HepG2 (cell line): ENCODE measurements around the gene PIGA. TPM values are rescaled to one million over a fixed set of nuclear protein-coding genes. Genes with fewer than 3 reads are reported as not detected.

Source experiments
- JDP2 ChIP-seq: sonication (generic); formaldehyde crosslinking; IDR thresholded peaks from 2 replicates; pipeline ENCODE4 v1.8.1; 2022; ENCODE audit warnings: missing genetic modification reagents, borderline replicate concordance
- SP4 ChIP-seq: sonication (generic); formaldehyde crosslinking; IDR thresholded peaks from 2 replicates; pipeline ENCODE4 v1.8.1; 2023; ENCODE audit warnings: mild to moderate bottlenecking, missing genetic modification reagents
- ZNF12 ChIP-seq: sonication (generic); formaldehyde crosslinking; IDR thresholded peaks from 2 replicates; pipeline ENCODE4 v1.5.0; 2020; ENCODE audit warnings: missing genetic modification reagents
- polyA plus RNA-seq, 8 experiments: library from polyadenylated mRNA; depleted of rRNA in 3 of 8; stranded (reverse) in 7 of 8; unstranded in 1 of 8; fragments of >200 nt; fragmentation: Illumina TruSeq in 4 of 8; extraction: Trizol in 4 of 8; gene quantifications; 2 replicates each; pipeline versions ENCODE4 v1.2.1 to v1.2.3, GENCODE V29; 2011 to 2016; ENCODE audit warnings: low read depth in 4 of 8, missing spikeins in 1 of 8, mixed read lengths in 1 of 8; ENCODE audit not compliant: insufficient read depth in 1 of 8
- total RNA-seq, 5 experiments: library from RNA; depleted of rRNA; stranded (reverse); fragments of >200 nt; fragmentation: Illumina TruSeq; extraction: Trizol; gene quantifications; 2 replicates each; pipeline ENCODE4 v1.2.3, GENCODE V29; 2016; ENCODE audit warnings: low read depth in 1 of 5
- TF ChIP-seq, protein P1 (sequence below): sonication (generic); formaldehyde crosslinking; IDR thresholded peaks from 2 replicates; pipeline ENCODE4 v1.4.0; 2020; ENCODE audit warnings: missing genetic modification reagents
- TF ChIP-seq, protein P2 (sequence below): sonication (generic); formaldehyde crosslinking; IDR thresholded peaks from 2 replicates; pipeline ENCODE4 v1.4.0; 2020; ENCODE audit warnings: mild to moderate bottlenecking, low read depth, missing genetic modification reagents
- TF ChIP-seq, protein P3 (sequence below): sonication (generic); formaldehyde crosslinking; IDR thresholded peaks from 2 replicates; pipeline ENCODE4 v1.8.1; 2023; ENCODE audit warnings: mild to moderate bottlenecking, missing genetic modification reagents

Gene PIGA
- total and polyA plus RNA-seq, 2 of the 13 experiments (the other 11 are each of a cell fraction or from before 2014, with no cell fraction given): 6.0 to 13.0 TPM

DNA sequence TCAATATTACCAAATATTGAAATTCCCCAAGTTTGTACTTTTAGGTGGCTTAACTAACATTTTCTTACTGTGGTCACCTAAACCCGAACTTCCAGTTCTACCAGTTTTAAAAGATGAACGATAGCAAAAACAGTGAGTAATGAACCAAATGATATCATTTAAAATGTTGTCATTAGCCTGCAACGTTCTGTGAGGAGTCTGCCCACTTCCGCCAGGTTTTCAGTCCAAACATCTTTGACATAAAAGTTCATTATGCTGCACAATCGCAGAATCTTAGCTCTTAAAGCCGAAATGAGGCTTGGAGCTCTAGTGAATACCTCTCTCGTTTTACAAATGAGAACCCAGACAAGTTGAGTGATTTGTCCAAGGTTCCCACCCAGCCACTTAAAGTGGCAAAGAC is 762 bp downstream of the PIGA start (continued):
- TF ChIP-seq, protein P1, sequence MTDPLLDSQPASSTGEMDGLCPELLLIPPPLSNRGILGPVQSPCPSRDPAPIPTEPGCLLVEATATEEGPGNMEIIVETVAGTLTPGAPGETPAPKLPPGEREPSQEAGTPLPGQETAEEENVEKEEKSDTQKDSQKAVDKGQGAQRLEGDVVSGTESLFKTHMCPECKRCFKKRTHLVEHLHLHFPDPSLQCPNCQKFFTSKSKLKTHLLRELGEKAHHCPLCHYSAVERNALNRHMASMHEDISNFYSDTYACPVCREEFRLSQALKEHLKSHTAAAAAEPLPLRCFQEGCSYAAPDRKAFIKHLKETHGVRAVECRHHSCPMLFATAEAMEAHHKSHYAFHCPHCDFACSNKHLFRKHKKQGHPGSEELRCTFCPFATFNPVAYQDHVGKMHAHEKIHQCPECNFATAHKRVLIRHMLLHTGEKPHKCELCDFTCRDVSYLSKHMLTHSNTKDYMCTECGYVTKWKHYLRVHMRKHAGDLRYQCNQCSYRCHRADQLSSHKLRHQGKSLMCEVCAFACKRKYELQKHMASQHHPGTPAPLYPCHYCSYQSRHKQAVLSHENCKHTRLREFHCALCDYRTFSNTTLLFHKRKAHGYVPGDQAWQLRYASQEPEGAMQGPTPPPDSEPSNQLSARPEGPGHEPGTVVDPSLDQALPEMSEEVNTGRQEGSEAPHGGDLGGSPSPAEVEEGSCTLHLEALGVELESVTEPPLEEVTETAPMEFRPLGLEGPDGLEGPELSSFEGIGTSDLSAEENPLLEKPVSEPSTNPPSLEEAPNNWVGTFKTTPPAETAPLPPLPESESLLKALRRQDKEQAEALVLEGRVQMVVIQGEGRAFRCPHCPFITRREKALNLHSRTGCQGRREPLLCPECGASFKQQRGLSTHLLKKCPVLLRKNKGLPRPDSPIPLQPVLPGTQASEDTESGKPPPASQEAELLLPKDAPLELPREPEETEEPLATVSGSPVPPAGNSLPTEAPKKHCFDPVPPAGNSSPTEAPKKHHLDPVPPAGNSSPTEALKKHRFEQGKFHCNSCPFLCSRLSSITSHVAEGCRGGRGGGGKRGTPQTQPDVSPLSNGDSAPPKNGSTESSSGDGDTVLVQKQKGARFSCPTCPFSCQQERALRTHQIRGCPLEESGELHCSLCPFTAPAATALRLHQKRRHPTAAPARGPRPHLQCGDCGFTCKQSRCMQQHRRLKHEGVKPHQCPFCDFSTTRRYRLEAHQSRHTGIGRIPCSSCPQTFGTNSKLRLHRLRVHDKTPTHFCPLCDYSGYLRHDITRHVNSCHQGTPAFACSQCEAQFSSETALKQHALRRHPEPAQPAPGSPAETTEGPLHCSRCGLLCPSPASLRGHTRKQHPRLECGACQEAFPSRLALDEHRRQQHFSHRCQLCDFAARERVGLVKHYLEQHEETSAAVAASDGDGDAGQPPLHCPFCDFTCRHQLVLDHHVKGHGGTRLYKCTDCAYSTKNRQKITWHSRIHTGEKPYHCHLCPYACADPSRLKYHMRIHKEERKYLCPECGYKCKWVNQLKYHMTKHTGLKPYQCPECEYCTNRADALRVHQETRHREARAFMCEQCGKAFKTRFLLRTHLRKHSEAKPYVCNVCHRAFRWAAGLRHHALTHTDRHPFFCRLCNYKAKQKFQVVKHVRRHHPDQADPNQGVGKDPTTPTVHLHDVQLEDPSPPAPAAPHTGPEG (CRISPR knock-in tag): no peak
- TF ChIP-seq, protein P2, sequence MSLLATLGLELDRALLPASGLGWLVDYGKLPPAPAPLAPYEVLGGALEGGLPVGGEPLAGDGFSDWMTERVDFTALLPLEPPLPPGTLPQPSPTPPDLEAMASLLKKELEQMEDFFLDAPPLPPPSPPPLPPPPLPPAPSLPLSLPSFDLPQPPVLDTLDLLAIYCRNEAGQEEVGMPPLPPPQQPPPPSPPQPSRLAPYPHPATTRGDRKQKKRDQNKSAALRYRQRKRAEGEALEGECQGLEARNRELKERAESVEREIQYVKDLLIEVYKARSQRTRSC (CRISPR knock-in tag): no peak
- TF ChIP-seq JDP2: no peak
- TF ChIP-seq SP4: no peak
- TF ChIP-seq ZNF12 (CRISPR knock-in tag): no peak
- TF ChIP-seq, protein P3, sequence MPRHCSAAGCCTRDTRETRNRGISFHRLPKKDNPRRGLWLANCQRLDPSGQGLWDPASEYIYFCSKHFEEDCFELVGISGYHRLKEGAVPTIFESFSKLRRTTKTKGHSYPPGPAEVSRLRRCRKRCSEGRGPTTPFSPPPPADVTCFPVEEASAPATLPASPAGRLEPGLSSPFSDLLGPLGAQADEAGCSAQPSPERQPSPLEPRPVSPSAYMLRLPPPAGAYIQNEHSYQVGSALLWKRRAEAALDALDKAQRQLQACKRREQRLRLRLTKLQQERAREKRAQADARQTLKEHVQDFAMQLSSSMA (CRISPR knock-in tag): no peak
